Rectal smooth muscle tissue (tissue), 1 donor: ENCODE measurements around the gene NGDN.
A peak's percentile ranks its signal among the peaks of the same experiment; 100 is the strongest.

Experiments used
- H3K27ac ChIP-seq: one replicate; pipeline ENCODE4 v1.7.0; 2013; ENCODE audit warnings: low read depth, low read length, inconsistent platforms
- H3K27me3 ChIP-seq: one replicate; pipeline ENCODE4 v1.7.0; 2013; ENCODE audit warnings: low read length; ENCODE audit not compliant: control insufficient read depth, insufficient read depth
- H3K36me3 ChIP-seq: one replicate; pipeline ENCODE4 v1.7.0; 2013; ENCODE audit warnings: low read length; ENCODE audit not compliant: control insufficient read depth, insufficient read depth
- H3K4me1 ChIP-seq: one replicate; pipeline ENCODE4 v1.7.0; 2013; ENCODE audit warnings: low read length; ENCODE audit not compliant: control insufficient read depth, insufficient read depth
- H3K4me3 ChIP-seq: one replicate; pipeline ENCODE4 v1.7.0; 2013; ENCODE audit warnings: low read length
- H3K9ac ChIP-seq: one replicate; pipeline ENCODE4 v1.7.0; 2013; ENCODE audit warnings: low read length

Gene NGDN

DNA sequence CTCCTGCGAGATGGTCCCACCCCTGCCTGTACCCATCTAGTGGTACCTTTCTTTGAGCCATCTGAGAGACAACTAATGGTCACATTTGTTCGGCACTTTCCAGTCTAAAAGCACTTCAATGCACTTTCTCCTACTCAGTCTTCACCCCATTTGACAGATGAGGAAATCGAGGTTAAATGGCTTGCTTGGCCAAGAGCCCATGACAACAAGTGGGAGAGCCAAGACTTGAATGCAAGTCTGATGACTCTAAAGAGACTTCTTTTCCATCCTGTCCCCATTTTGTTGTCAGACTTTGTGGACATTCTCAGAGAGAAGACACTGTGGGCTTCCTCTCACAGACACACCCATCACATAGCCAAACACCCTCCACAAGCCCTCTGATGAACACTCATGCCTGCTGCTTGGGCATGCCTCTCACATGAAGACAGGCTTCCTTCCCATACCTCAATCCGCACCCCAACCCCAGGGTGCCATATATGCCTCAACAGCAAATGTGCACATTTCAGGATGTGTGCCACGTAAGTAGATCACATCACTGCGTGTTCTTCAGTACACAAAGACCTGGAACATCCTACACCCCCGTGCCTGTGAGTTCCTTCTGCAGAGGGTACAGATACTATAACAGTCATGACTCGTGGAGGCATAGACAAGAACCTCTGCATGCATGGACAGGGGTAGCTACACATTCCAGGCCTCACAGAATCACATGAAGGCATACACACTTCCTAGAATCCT, 34.8 kb upstream of the NGDN start:
- no peak overlapping the region for H3K27ac ChIP-seq
- no peaks in the 10 kb centered on the region for H3K27me3 ChIP-seq

DNA sequence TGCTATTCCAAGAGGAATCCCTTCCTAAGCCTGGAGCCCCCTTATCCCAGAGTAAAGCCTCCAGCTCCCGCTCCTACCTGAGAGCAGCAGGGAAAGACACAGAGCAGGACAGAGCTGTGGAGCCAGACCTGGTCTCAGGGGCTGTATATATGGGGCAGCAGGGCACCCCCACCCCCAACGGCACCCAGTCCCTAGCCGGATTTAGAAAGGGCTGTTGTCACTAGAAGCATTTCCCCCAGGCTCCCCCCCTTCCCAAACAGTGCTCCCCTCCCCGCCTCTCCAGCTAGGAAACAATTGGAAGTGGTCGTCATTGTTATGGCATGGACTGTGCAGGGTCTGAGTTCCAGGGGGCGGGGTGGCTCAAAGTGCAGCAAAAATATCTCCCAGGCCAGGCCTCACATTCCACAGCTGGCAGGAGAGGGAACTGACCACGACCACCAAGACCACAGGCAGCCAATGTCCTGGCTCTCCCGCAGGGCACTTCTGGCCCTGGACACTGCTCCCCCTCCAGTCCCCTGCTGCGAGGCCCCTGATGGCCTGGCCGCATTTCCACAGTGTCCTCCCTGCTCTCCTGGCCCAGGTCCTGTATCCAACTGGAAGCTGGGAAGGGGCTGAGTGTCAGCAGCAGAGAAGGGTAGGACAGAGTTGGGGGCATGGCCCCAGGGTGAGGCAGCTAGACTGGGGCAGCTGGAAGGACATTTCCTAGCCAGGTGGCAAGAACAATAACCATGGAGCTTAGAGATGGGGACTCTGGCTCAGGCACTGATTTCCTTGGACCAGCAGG, 33.8 kb upstream of the NGDN start, which contains the start of gene MYH7:
TSS of gene MYH7 (minus strand) at position 118 of the 784 bp plus-strand sequence. CDS start 1,928 bp downstream, outside the sequence.
- Histone ChIP-seq H3K4me3 (no peak within 1 kb of the TSS), H3K27me3 (no peaks in the 10 kb centered on the region), H3K36me3 (no peaks in the 10 kb centered on the region), H3K27ac (no peak within 1 kb of the TSS), H3K9ac (no peak within 1 kb of the TSS), H3K4me1 (peaks cover 2% of the 10 kb centered on the region)

More for the DNA sequence above, 34.8 kb upstream of the NGDN start:
- Histone ChIP-seq H3K9ac (no peak overlapping the region), H3K4me1 (peaks cover 2% of the 10 kb centered on the region), H3K4me3 (no peak overlapping the region), H3K36me3 (no peaks in the 10 kb centered on the region)

DNA sequence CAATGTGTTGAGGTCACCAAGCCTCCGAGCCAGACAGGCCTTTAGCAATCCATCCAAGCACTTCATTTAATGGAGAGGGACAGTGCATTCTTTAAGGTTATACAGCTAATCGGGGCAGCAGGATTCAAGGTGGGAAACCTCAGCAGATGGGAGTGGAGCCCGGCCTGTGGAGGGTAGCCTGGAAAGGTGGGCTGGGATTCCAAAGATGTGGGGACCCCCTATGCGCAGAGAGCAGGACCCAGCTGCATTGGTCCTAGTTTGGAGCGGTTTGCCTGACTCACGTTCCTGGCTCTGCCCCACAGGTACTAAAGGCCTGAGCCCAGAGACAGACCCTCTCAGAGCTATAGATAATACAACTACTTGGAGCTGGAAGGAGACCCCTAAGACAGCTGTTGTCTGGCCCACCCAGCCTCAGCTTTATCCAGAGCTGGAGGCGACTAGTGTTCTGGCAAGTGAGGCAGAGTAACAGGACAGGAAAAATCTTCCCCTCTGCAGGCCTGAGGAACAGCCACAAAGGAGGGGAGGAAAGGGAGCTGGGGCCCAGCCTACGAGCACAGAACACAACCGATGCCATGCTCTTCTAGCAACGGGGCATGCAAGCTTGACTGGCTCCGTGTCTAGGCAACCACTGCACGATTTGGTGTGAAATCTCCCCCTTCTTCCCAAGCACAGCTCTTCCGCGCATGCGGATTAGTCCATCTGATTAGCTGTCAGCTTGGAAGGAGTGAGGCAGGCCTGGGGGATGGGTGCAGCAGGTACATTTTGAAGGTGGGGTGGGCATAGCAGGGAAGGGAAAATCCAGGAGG, 33.0 kb upstream of the NGDN start:
- H3K9ac ChIP-seq: no peak overlapping the region
- H3K4me3 ChIP-seq: no peak overlapping the region
- no peak overlapping the region for H3K27ac ChIP-seq
- no peaks in the 10 kb centered on the region for H3K27me3 ChIP-seq
- peaks cover 2% of the 10 kb centered on the region for H3K4me1 ChIP-seq
- no peaks in the 10 kb centered on the region for H3K36me3 ChIP-seq

DNA sequence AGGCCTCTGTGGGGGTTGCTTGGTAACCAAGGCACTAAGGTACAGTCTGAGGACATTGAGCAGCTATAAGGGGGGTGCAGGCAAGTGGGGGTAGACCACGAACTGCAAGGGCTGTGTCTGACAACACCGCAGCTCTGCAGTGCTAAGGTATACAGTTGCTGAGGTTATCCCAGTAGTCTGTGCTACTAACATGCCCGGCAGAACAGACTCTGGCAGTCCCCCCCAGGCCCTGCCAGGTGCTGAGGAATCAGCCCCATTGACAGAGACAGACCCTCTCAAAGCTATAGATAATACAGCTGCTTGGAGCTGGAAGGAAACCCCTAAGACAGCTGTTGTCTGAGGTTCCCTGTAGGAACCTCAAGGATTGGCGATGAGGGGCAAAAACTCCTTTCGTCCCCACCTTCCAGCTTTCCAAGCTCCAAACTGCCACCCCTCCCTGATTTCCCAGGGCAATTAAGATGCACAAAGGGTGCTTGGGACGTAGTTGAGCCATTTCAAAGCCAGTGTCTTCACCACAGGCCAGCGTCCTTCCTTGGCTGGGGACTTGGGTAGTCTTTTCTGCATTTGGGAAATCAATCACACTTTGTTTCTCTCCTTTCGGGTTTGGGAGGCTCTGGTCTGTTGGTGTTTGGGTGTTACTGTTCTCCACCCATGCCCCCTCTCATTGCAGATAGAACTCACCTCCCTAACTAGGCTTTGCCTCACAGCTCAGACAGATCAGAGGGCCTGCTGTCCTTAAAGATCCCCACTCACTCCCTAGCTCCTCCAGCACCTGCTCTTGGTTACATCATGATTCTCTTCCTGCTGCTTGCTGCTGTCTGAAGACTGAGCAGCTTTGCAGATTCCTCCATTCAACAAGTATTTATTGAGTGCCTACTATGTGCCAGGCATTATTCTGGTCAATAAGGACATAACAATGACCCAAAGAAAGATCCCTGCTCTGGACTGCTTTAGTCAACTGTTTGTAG, 32.1 kb upstream of the NGDN start:
- peaks cover 2% of the 10 kb centered on the region for H3K4me1 ChIP-seq
- no peaks in the 10 kb centered on the region for H3K27me3 ChIP-seq
- no peak overlapping the region for H3K4me3 ChIP-seq
- H3K9ac ChIP-seq: no peak overlapping the region
- H3K27ac ChIP-seq: no peak overlapping the region
- no peaks in the 10 kb centered on the region for H3K36me3 ChIP-seq

DNA sequence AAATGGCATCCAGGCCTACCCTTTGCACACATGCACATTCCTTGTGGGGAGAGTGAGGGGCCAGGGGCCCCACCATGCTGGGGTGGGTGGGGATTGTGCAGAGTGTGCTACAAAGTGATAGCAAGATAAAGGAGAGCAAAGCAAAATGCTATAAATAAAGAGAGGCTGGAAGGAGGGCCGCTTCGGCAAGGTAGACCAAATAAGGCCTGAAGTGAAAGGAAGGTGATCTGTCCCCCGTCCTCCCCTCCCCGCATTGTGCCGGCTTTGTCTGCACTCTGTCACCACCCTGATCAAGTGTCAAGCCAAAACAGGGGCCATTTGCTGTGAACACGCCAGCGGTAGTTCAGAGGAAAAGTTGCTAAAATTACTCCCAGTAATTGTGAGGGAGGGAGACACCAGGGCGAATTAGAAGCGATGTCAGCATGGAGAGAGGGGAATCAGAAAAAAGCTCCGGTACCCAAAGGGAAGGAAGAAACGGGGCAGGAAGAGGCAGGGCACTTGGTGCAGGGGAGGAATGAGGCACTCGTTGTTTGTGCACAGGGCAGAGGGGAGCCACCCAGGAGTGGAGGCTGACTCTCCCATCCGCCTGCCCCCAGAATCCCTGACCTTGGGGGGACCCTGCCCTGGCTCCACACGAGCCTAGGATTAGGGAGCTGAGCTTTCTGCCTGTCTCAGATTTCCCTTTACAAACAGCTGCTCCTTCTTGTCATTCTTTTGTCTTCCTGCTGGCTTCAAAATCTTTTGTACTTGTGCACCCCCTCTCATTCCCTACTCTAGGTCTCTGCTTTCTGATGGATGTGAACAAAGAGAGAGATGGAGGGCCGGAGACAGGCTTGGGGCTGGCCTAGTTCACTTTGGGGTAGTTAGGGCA, 31.2 kb upstream of the NGDN start:
- H3K36me3 ChIP-seq: no peaks in the 10 kb centered on the region
- H3K4me1 ChIP-seq: peaks cover 2% of the 10 kb centered on the region
- H3K27me3 ChIP-seq: no peaks in the 10 kb centered on the region
- no peak overlapping the region for H3K4me3 ChIP-seq
- H3K27ac ChIP-seq: peak overlapping the region; percentile 62
- H3K9ac ChIP-seq: no peak overlapping the region

DNA sequence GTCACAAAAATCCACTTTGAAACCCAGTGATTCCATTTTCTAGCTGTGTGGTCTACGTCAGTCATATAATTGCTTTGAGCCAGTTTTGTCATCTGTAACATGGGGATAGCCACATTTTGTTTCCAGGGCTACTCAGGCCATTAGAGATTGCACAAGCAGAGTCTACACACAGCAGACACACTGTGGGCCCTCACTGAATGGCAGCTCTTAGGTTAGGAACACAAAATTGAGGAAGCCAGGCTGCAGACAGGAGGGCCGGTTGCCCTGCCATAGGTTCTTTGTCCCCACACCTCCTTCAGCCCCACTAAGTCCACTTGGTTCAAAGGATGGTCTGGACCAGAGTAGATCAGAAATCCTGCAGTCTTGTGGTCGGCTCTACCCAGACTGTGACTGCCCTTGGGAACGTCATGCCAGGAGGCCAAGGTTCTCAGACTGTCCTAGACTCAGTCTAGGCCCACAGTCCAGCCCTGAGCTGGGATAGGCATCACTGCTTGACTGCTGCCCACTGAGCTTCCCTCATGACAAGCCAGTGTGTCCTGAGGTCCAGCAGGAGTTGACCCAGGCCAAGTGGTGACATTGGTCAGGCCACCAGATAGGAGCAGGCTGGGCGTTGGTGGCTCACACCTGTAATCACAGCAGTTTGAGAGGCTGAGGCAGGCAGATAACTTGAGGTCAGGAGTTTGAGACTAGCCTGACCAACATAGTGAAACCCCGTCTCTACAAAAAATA, 30.2 kb upstream of the NGDN start:
- Histone ChIP-seq H3K4me3 (no peak overlapping the region), H3K27me3 (no peaks in the 10 kb centered on the region), H3K4me1 (peaks cover 2% of the 10 kb centered on the region), H3K27ac (no peak overlapping the region), H3K9ac (no peak overlapping the region), H3K36me3 (no peaks in the 10 kb centered on the region)

DNA sequence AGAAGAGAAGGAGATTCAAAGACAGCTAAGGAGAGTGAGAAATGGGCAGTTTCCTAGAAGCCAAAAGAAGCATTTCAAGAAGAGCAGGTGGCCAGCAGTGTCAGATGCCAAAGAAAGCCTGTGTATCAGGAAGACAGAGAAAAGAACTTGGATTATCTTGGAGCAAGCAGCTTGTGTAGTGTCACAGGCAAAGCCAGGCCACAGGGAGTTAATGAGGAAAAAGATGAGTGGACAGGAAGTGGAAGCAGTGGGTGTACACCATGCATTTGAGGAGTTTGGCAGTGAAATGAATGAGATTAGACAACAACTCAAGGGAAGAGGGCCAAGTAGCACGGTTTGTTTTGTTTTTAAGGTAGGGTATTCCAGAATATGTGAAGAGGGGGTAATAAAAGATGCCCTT, 28.4 kb upstream of the NGDN start:
- H3K4me1 ChIP-seq: peaks cover 2% of the 10 kb centered on the region
- H3K27ac ChIP-seq: no peak overlapping the region
- H3K27me3 ChIP-seq: no peaks in the 10 kb centered on the region

DNA sequence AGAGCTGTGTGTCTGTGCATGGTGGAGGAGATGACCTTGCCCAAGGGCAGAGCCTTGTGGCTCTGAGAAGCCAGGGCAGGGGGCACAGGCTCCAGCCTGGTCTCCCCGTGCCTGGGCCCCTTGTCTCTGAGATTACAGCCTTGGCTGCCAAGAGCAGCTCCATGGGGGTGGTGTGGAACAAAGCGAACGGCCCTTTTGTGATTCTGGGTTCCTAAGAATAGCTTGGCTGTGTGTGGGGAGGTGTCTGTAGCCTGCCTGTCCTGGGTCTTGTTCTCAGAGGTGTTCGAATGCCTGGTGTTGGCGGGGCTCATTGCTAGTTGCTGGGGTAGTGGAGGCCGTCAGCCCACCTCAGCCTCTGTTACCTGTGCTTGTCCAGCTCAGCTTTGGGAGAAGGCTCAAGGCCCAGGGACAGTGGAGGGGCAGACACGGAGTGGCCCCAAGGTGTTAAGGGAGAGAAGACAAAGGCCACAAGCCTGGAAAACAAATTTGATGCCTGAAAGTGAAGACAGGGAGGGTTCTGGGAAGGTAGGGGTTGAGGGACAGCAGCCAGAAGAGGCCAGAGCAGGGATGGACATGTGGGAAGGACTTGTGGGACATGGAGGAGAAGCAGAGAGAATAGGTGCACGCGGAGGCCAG, 26.7 kb upstream of the NGDN start:
- H3K4me3 ChIP-seq: no peak overlapping the region
- H3K9ac ChIP-seq: no peak overlapping the region
- no peaks in the 10 kb centered on the region for H3K36me3 ChIP-seq
- H3K27ac ChIP-seq: no peak overlapping the region
- no peaks in the 10 kb centered on the region for H3K27me3 ChIP-seq
- peaks cover 2% of the 10 kb centered on the region for H3K4me1 ChIP-seq

More for the DNA sequence above, 28.4 kb upstream of the NGDN start:
- H3K9ac ChIP-seq: no peak overlapping the region
- no peak overlapping the region for H3K4me3 ChIP-seq
- H3K36me3 ChIP-seq: no peaks in the 10 kb centered on the region

DNA sequence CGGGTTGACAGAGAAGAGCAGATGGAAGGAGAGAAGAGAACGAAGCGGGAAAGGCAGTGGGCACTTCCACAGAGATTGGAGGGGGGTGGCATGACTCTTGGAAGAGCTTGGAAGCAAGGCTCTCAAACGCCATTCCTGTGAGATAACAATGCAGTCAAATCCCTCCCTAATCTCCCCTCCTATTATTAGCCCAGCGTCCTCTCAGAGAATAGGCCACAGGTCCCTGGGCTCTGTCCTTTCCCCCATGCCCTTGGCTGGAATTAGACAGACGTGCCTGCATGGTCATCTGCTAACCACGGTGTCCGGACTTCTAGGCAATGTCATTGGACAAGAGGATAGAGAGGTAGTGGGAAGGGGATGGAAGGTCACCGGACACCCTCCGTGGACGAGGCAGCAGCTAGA, 26.1 kb upstream of the NGDN start:
- peaks cover 2% of the 10 kb centered on the region for H3K4me1 ChIP-seq
- H3K27ac ChIP-seq: no peak overlapping the region
- no peak overlapping the region for H3K4me3 ChIP-seq
- no peaks in the 10 kb centered on the region for H3K36me3 ChIP-seq
- H3K27me3 ChIP-seq: no peaks in the 10 kb centered on the region
- H3K9ac ChIP-seq: no peak overlapping the region

DNA sequence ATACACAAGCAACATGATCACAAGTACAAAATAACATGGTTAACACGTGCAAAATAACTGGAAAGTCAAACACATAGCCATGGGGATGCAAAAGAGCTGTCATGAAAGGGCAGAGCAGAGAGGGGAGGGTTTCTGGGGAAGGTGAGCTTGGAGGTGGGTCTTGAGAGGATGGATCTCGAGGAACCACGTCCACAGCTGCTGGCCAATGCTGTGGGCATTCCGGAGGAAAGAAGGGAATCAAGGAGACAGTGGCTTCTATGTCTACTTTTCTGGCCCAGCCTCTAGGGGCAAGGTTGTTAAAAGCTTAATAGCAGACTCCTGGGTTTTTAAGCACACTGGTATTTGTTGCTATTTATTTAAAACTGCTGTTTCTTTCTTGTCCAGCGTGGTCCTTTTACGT, 25.6 kb upstream of the NGDN start:
- no peaks in the 10 kb centered on the region for H3K36me3 ChIP-seq
- H3K4me1 ChIP-seq: no peaks in the 10 kb centered on the region
- H3K27ac ChIP-seq: no peak overlapping the region
- H3K4me3 ChIP-seq: no peak overlapping the region
- no peaks in the 10 kb centered on the region for H3K27me3 ChIP-seq
- H3K9ac ChIP-seq: no peak overlapping the region
